Fibroblast of lung (primary cell): ENCODE data around the gene HHAT. TPM values are rescaled to one million over a fixed set of nuclear protein-coding genes. Genes with fewer than 3 reads are reported as not detected.
"Not testable (repeated sequence)": the region's sequence is repeated elsewhere in the genome, so short reads cannot be mapped to it uniquely, and the experiment has no call there.

Source experiments
- DNase-seq, 2 donors: peaks; one replicate each; pipeline versions ENCODE4 v3.0.0 to v3.0.0-alpha.2; 2010; ENCODE audit warnings: low read depth in 2 of 2
- H2AFZ ChIP-seq: 2 replicates; pipeline ENCODE4 v1.5.1; 2012; ENCODE audit warnings: low read length, control low read depth, inconsistent platforms
- H3K27ac ChIP-seq: 2 replicates; pipeline ENCODE4 v1.5.1; 2011; ENCODE audit warnings: low read length, control low read depth; ENCODE audit not compliant: insufficient read depth
- H3K27me3 ChIP-seq: 2 replicates; pipeline ENCODE4 v1.5.1; 2011; ENCODE audit warnings: mild to moderate bottlenecking, low read length; ENCODE audit not compliant: control insufficient read depth, insufficient read depth
- H3K36me3 ChIP-seq: 2 replicates; pipeline ENCODE4 v1.5.1; 2011; ENCODE audit warnings: low read length; ENCODE audit not compliant: control insufficient read depth, insufficient read depth
- H3K4me1 ChIP-seq: 2 replicates; pipeline ENCODE4 v1.5.1; 2011; ENCODE audit warnings: low read length; ENCODE audit not compliant: control insufficient read depth, insufficient read depth; ENCODE audit errors: extremely low read depth
- H3K4me2 ChIP-seq: 2 replicates; pipeline ENCODE4 v1.5.1; 2011; ENCODE audit warnings: low read length, control low read depth; ENCODE audit not compliant: insufficient read depth; ENCODE audit errors: extremely low read depth
- H3K4me3 ChIP-seq, 4 experiments: fragments of 200-600 bp in 1 of 4; sonication (generic) in 1 of 4; replicated peaks in 1 of 4; 2 replicates each; pipeline ENCODE4 v1.5.1; 2011 to 2016; ENCODE audit warnings: low read length in 4 of 4, low read depth in 3 of 4, mild to moderate bottlenecking in 3 of 4, control low read depth in 2 of 4, inconsistent platforms in 1 of 4, mixed read lengths in 1 of 4; ENCODE audit not compliant: insufficient read depth in 1 of 4; ENCODE audit errors: control extremely low read depth in 1 of 4
- H3K79me2 ChIP-seq: 2 replicates; pipeline ENCODE4 v1.5.1; 2012; ENCODE audit warnings: mild to moderate bottlenecking, low read length, inconsistent platforms; ENCODE audit not compliant: control insufficient read depth, insufficient read depth
- H3K9ac ChIP-seq: 2 replicates; pipeline ENCODE4 v1.5.1; 2011; ENCODE audit warnings: mild to moderate bottlenecking, low read length, control low read depth; ENCODE audit not compliant: insufficient read depth
- H3K9me3 ChIP-seq: 2 replicates; pipeline ENCODE4 v1.5.1; 2012; ENCODE audit warnings: low read depth, low read length; ENCODE audit not compliant: control insufficient read depth, insufficient read depth
- H4K20me1 ChIP-seq: 2 replicates; pipeline ENCODE4 v1.5.1; 2011; ENCODE audit warnings: low read length; ENCODE audit not compliant: control insufficient read depth, insufficient read depth; ENCODE audit errors: extremely low read depth
- EZH2 ChIP-seq: IDR thresholded peaks from 2 replicates; pipeline ENCODE4 v1.5.1; 2012; ENCODE audit warnings: low read length, control low read depth, mild to moderate bottlenecking; ENCODE audit errors: missing control alignments
- polyA plus RNA-seq, 2 donors: library from polyadenylated mRNA; depleted of rRNA in 1 of 2; stranded (reverse) in 1 of 2; unstranded in 1 of 2; fragments of >200 nt; gene quantifications; 2 replicates each; pipeline ENCODE4 v1.2.1, GENCODE V29; 2011 to 2012; ENCODE audit warnings: missing spikeins in 1 of 2
- total RNA-seq: library from RNA; depleted of rRNA; stranded (reverse); fragments of >200 nt; gene quantifications from 2 replicates; pipeline ENCODE4 v1.2.1, GENCODE V29; 2014
- TF ChIP-seq, protein P1 (sequence below), 2 donors: IDR thresholded peaks in 1 of 2; conservative IDR thresholded peaks in 1 of 2; 1 replicate in 1 of 2; 2 replicates in 1 of 2; pipeline ENCODE4 v1.5.1; 2011 to 2012; ENCODE audit warnings: low read length in 2 of 2, control low read depth in 1 of 2, inconsistent platforms in 1 of 2, low read depth in 1 of 2, mild to moderate bottlenecking in 1 of 2

Gene HHAT
- total and polyA plus RNA-seq, 2 donors (not counting 1 experiment from before 2014, with no cell fraction given): 3.6 to 4.8 TPM

DNA sequence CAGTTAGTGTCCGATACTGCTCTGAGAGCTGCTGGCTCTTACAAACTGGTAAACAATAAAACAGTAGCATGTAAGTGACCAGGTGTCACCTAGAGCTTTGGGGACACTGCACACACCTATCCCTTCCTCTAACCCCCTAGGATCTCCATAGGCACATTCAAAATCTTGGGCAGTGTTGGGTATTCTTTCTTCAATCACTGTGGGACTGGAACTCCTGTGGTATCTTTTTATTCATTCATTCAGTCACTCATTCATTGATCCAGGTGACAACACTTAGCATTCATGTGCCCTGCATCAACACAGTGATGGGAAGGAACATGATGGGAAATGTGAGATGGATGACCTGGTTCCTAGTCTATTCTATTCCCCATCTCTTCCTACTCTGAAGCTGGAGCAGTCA, 73.9 kb downstream of the HHAT start:
- H3K4me1 ChIP-seq: no peaks in the 10 kb centered on the region
- H3K27me3 ChIP-seq: no peaks in the 10 kb centered on the region
- H3K9ac ChIP-seq: no peak overlapping the region
- no peaks in the 10 kb centered on the region for H3K79me2 ChIP-seq
- H3K36me3 ChIP-seq: no peaks in the 10 kb centered on the region
- no peak overlapping the region for H2AFZ ChIP-seq
- no peak for DNase-seq
- no peak overlapping the region for H3K27ac ChIP-seq
- H3K4me2 ChIP-seq: no peak overlapping the region
- H4K20me1 ChIP-seq: no peaks in the 10 kb centered on the region
- H3K4me3 ChIP-seq: no peak overlapping the region
- TF ChIP-seq, protein P1, sequence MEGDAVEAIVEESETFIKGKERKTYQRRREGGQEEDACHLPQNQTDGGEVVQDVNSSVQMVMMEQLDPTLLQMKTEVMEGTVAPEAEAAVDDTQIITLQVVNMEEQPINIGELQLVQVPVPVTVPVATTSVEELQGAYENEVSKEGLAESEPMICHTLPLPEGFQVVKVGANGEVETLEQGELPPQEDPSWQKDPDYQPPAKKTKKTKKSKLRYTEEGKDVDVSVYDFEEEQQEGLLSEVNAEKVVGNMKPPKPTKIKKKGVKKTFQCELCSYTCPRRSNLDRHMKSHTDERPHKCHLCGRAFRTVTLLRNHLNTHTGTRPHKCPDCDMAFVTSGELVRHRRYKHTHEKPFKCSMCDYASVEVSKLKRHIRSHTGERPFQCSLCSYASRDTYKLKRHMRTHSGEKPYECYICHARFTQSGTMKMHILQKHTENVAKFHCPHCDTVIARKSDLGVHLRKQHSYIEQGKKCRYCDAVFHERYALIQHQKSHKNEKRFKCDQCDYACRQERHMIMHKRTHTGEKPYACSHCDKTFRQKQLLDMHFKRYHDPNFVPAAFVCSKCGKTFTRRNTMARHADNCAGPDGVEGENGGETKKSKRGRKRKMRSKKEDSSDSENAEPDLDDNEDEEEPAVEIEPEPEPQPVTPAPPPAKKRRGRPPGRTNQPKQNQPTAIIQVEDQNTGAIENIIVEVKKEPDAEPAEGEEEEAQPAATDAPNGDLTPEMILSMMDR (conservative IDR thresholded peaks at IDR 0.05 in 1 of 2, IDR thresholded peaks at IDR 0.05 in 1 of 2; ENCODE audit: low read depth in 1 of 2, low read length in 2 of 2): no peak
- TF ChIP-seq EZH2: no peak
- no peaks in the 10 kb centered on the region for H3K9me3 ChIP-seq

DNA sequence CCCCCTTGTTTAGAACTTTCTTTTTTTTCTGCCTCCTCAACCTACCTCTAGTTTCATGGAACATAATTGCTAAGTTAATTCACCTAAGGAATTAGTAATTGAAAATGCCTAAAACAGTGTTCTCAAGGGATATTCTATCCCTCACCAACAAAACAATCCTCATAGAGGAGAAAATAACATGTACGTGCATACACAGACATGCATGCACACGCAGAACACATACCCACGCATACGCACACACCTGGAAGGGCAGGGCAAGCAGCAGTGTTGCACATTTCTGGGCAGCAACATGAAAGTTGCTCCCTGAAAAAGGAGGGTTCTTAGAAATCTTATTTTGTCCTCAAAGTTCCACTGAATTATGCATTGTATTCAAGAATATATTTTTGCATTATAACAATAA, 76.6 kb downstream of the HHAT start:
- Histone ChIP-seq H3K4me2 (no peak overlapping the region), H3K36me3 (no peaks in the 10 kb centered on the region), H3K9ac (no peak overlapping the region), H3K27ac (no peak overlapping the region), H3K4me1 (no peaks in the 10 kb centered on the region), H3K9me3 (no peaks in the 10 kb centered on the region), H3K4me3 (no peak overlapping the region), H4K20me1 (no peaks in the 10 kb centered on the region), H2AFZ (no peak overlapping the region), H3K79me2 (no peaks in the 10 kb centered on the region), H3K27me3 (no peaks in the 10 kb centered on the region)
- DNase-seq: no peak
- no peak for TF ChIP-seq EZH2
- TF ChIP-seq, protein P1 (conservative IDR thresholded peaks at IDR 0.05 in 1 of 2, IDR thresholded peaks at IDR 0.05 in 1 of 2; ENCODE audit: low read depth in 1 of 2, low read length in 2 of 2): no peak

DNA sequence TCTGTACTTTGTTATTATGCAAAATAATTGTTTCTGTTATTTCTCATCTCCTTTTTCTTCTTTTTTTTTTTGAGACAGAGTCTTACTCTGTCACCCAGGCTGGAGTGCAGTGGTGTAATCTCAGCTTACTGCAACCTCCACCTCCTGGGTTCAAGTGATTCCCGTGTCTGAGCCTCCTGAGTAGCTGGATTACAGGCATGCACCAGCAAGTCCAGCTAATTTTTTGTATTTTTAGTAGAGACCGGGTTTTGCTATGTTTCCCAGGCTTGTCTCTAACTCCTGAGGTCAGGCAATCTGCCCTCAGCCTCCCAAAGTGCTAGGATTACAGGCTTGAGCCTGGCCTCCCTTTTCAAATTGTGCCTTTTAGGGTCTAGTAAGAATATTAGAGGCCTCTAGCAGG, 77.6 kb downstream of the HHAT start:
- H3K4me3 ChIP-seq, H3K9ac ChIP-seq, H3K79me2 ChIP-seq, H3K27me3 ChIP-seq, H3K9me3 ChIP-seq, DNase-seq, H3K4me1 ChIP-seq, H4K20me1 ChIP-seq, H2AFZ ChIP-seq, H3K36me3 ChIP-seq, H3K4me2 ChIP-seq, H3K27ac ChIP-seq: not testable (repeated sequence)
